Loucy (cell line): Measurements from ENCODE around the gene SLC7A10.

Experiments used
- H2AFZ ChIP-seq: fragments of 200-600 bp; sonication (generic); 2 replicates; pipeline ENCODE4 v1.6.0; 2016; ENCODE audit warnings: antibody characterized with exemption, mild to moderate bottlenecking, low read length, moderate library complexity
- H3F3A ChIP-seq: fragments of 200-600 bp; 2 replicates; pipeline ENCODE4 v1.6.0; 2016; ENCODE audit warnings: antibody characterized with exemption, low read depth, mild to moderate bottlenecking
- H3K27me3 ChIP-seq: fragments of 200-600 bp; sonication (generic); 2 replicates; pipeline ENCODE4 v1.6.1; 2014; ENCODE audit warnings: low read length, mild to moderate bottlenecking; ENCODE audit not compliant: insufficient read depth, poor library complexity, severe bottlenecking
- H3K36me3 ChIP-seq: fragments of 200-600 bp; sonication (generic); 2 replicates; pipeline ENCODE4 v1.6.1; 2016; ENCODE audit warnings: low read length; ENCODE audit not compliant: insufficient read depth
- H3K4me1 ChIP-seq: fragments of 200-600 bp; sonication (generic); 2 replicates; pipeline ENCODE4 v1.5.1; 2014; ENCODE audit warnings: low read length, mild to moderate bottlenecking; ENCODE audit not compliant: insufficient read depth, poor library complexity, severe bottlenecking
- H3K4me2 ChIP-seq: fragments of 200-600 bp; sonication (generic); 2 replicates; pipeline ENCODE4 v1.6.0; 2014; ENCODE audit warnings: antibody characterized with exemption, low read length, low read depth, mild to moderate bottlenecking; ENCODE audit not compliant: poor library complexity, severe bottlenecking
- H3K4me3 ChIP-seq: fragments of 200-600 bp; sonication (generic); 2 replicates; pipeline ENCODE4 v1.5.1; 2014; ENCODE audit warnings: low read length, mild to moderate bottlenecking, mixed read lengths; ENCODE audit not compliant: poor library complexity, severe bottlenecking
- H3K79me2 ChIP-seq: fragments of 200-600 bp; sonication (generic); 2 replicates; pipeline ENCODE4 v1.6.1; 2014; ENCODE audit warnings: low read length; ENCODE audit not compliant: insufficient read depth
- H3K9ac ChIP-seq: fragments of 200-600 bp; sonication (generic); 2 replicates; pipeline ENCODE4 v1.6.0; 2014; ENCODE audit warnings: mild to moderate bottlenecking, low read depth, low read length, moderate library complexity; ENCODE audit not compliant: poor library complexity, severe bottlenecking
- H3K9me2 ChIP-seq: fragments of 200-600 bp; sonication (generic); replicated peaks from 2 replicates; pipeline ENCODE4 v1.6.1; 2016; ENCODE audit warnings: low read depth, low read length, mixed read lengths
- H3K9me3 ChIP-seq: fragments of 200-600 bp; sonication (generic); 2 replicates; pipeline ENCODE4 v1.6.1; 2014; ENCODE audit warnings: mild to moderate bottlenecking, antibody characterized with exemption, low read length, low read depth; ENCODE audit not compliant: insufficient read depth
- H4K20me1 ChIP-seq: fragments of 200-600 bp; sonication (generic); 2 replicates; pipeline ENCODE4 v1.6.0; 2014; ENCODE audit warnings: antibody characterized with exemption, low read length, mild to moderate bottlenecking; ENCODE audit not compliant: insufficient read depth, poor library complexity, severe bottlenecking
- EZH2phosphoT487 ChIP-seq: fragments of 200-600 bp; IDR thresholded peaks from 2 replicates; pipeline ENCODE4 v1.6.1; 2018; ENCODE audit warnings: antibody characterized with exemption, mild to moderate bottlenecking, moderate library complexity, borderline replicate concordance
- TF ChIP-seq, protein P1 (sequence below): fragments of 200-600 bp; sonication (generic); conservative IDR thresholded peaks from 2 replicates; pipeline ENCODE4 v1.5.1; 2014; ENCODE audit warnings: mild to moderate bottlenecking, antibody characterized with exemption, low read length

Gene SLC7A10

GRCh38 chr19:33161201-33161600, 64.4 kb downstream of the SLC7A10 start:
- H3K79me2 ChIP-seq = no peaks in the 10 kb centered on the region
- no peak overlapping the region for H3K9ac ChIP-seq
- TF ChIP-seq, protein P1, sequence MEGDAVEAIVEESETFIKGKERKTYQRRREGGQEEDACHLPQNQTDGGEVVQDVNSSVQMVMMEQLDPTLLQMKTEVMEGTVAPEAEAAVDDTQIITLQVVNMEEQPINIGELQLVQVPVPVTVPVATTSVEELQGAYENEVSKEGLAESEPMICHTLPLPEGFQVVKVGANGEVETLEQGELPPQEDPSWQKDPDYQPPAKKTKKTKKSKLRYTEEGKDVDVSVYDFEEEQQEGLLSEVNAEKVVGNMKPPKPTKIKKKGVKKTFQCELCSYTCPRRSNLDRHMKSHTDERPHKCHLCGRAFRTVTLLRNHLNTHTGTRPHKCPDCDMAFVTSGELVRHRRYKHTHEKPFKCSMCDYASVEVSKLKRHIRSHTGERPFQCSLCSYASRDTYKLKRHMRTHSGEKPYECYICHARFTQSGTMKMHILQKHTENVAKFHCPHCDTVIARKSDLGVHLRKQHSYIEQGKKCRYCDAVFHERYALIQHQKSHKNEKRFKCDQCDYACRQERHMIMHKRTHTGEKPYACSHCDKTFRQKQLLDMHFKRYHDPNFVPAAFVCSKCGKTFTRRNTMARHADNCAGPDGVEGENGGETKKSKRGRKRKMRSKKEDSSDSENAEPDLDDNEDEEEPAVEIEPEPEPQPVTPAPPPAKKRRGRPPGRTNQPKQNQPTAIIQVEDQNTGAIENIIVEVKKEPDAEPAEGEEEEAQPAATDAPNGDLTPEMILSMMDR = no peak
- TF ChIP-seq EZH2phosphoT487 = no peak
- no peaks in the 10 kb centered on the region for H3K9me3 ChIP-seq
- peaks cover 25% of the 10 kb centered on the region for H3K4me1 ChIP-seq
- no peaks in the 10 kb centered on the region for H3K27me3 ChIP-seq
- H3K4me2 ChIP-seq = peak overlapping the region; percentile 69
- H3K36me3 ChIP-seq = no peaks in the 10 kb centered on the region
- H4K20me1 ChIP-seq = no peaks in the 10 kb centered on the region
- H2AFZ ChIP-seq = no peak overlapping the region
- H3K9me2 ChIP-seq = no peaks in the 10 kb centered on the region
- peak overlapping the region; percentile 54 for H3K4me3 ChIP-seq
- peaks cover 6% of the 10 kb centered on the region for H3F3A ChIP-seq

GRCh38 chr19:33159893-33160292, 65.8 kb downstream of the SLC7A10 start:
- TF ChIP-seq EZH2phosphoT487 = no peak
- TF ChIP-seq, protein P1 = no peak
- Histone ChIP-seq H2AFZ (peak overlapping the region; percentile 47), H3K27me3 (no peaks in the 10 kb centered on the region), H4K20me1 (no peaks in the 10 kb centered on the region), H3K9me3 (no peaks in the 10 kb centered on the region), H3K9me2 (no peaks in the 10 kb centered on the region), H3K4me3 (peak overlapping the region; percentile 54), H3K9ac (no peak overlapping the region), H3K79me2 (no peaks in the 10 kb centered on the region), H3K4me1 (peaks cover 25% of the 10 kb centered on the region), H3F3A (peaks cover 6% of the 10 kb centered on the region), H3K4me2 (peak overlapping the region; percentile 69), H3K36me3 (no peaks in the 10 kb centered on the region)

GRCh38 chr19:33159149-33159548, 66.5 kb downstream of the SLC7A10 start:
- H3K79me2 ChIP-seq = no peaks in the 10 kb centered on the region
- H3K27me3 ChIP-seq = no peaks in the 10 kb centered on the region
- no peaks in the 10 kb centered on the region for H4K20me1 ChIP-seq
- H3K9me2 ChIP-seq = no peaks in the 10 kb centered on the region
- H3K4me2 ChIP-seq = no peak overlapping the region
- no peaks in the 10 kb centered on the region for H3K36me3 ChIP-seq
- no peak overlapping the region for H2AFZ ChIP-seq
- no peaks in the 10 kb centered on the region for H3K9me3 ChIP-seq
- TF ChIP-seq EZH2phosphoT487 = no peak
- TF ChIP-seq, protein P1 = no peak
- no peak overlapping the region for H3K4me3 ChIP-seq
- no peak overlapping the region for H3K9ac ChIP-seq
- peaks cover 25% of the 10 kb centered on the region for H3K4me1 ChIP-seq
- H3F3A ChIP-seq = peaks cover 6% of the 10 kb centered on the region
